Measurements from ENCODE around the gene RIMOC1. TPM values are rescaled to one million over a fixed set of nuclear protein-coding genes. Genes with fewer than 3 reads are reported as not detected.

RIMOC1 gene
- total RNA-seq, 1 donor from 2014 or later: 15.8 TPM

DNA sequence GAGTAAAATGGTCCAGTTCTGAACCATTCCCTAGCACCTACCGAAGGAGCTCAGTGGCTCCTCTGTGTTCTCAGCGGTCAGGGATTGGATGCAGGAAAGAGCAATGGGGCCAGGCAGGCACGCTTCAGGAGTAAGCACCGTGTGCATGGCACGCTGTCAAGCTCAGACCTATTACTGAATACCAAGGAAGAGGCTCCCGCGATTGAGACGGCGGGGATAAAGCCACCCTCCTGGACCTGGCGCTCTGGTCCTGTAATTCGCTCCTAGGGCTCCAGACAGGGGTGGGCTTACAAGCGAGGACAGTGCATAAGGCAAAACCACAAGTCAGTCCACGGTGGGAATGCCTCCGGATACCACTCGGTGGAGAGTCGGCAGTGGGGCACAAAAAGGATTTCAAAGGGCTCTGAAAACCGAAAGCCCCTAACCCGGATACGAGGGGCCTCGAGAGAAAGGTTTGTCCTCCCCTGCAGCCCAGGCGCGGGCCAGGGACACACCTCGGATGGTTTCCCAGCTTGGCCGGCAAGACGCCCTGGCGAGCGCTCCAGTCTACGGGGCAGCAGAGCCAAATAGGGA is 34.9 kb upstream of the RIMOC1 start:
- TF ChIP-seq, protein P1, sequence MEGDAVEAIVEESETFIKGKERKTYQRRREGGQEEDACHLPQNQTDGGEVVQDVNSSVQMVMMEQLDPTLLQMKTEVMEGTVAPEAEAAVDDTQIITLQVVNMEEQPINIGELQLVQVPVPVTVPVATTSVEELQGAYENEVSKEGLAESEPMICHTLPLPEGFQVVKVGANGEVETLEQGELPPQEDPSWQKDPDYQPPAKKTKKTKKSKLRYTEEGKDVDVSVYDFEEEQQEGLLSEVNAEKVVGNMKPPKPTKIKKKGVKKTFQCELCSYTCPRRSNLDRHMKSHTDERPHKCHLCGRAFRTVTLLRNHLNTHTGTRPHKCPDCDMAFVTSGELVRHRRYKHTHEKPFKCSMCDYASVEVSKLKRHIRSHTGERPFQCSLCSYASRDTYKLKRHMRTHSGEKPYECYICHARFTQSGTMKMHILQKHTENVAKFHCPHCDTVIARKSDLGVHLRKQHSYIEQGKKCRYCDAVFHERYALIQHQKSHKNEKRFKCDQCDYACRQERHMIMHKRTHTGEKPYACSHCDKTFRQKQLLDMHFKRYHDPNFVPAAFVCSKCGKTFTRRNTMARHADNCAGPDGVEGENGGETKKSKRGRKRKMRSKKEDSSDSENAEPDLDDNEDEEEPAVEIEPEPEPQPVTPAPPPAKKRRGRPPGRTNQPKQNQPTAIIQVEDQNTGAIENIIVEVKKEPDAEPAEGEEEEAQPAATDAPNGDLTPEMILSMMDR (IDR thresholded peaks at IDR 0.05; ENCODE audit: insufficient read depth, low read length, severe bottlenecking): no peak
- DNase-seq (ENCODE audit: low read depth): peak; percentile 18
- Histone ChIP-seq H3K36me3 (ENCODE audit: control insufficient read depth, insufficient read depth, low read length) (no peaks in the 10 kb centered on the region), H3K4me3 (ENCODE audit: low read depth, low read length) (peak overlapping the region; percentile 95), H3K27me3 (ENCODE audit: control insufficient read depth, insufficient read depth, low read length) (no peaks in the 10 kb centered on the region)
- no peak for FAIRE-seq

DNA sequence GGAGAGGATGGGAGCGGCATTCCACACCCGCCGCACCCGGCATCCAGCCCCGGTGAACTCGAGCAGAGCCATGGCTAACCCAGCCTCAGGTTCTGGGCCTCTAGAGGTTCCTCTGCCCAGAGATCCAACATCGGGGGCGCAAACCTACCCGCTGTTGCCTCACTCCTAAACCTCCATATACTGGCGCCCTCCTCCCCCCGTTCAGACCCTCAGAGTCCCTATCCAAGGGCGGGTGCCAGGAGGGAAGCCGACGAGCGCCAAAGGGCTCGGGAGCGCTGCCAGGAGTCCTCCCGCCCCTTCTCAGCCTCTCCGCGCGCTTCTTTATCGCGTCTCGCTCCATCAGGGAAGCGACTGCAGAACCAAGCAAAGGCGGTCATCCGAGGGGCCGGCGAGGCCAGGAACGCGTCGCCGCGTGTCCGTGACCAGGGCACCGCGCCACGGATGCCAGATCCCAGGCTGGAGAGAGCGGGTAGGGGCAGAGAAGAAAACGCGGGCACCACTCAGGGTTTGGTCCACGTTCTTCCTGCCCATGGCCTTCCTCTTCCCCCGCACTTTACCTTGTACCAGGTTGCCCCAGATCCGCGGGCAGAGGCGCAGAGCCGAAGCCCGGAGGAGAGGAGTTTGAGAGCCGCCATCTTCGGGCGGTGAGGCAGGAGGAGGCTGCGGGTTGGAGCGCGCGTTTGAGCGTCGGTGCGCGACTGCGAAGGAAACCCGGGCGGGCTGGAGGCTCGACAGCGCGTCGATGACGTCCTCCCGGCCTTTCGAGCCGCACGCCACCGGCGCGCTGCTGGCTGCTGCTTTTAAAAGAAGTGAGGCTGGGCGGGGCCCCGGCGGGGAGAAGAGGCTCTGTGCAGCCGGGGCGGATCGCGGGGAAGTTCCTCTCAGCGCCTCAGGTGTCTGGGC is 34.2 kb upstream of the RIMOC1 start, which contains the start of gene OXCT1:
Gene OXCT1, minus strand, starts transcription at position 702 of the 903 bp plus-strand sequence. Its CDS starts 67 bp downstream, at position 635.
- DNase-seq (ENCODE audit: low read depth) (peak; percentile 78), FAIRE-seq (no peak)
- TF ChIP-seq, protein P1 (IDR thresholded peaks at IDR 0.05; ENCODE audit: insufficient read depth, low read length, severe bottlenecking): no peak
- Histone ChIP-seq H3K36me3 (ENCODE audit: control insufficient read depth, insufficient read depth, low read length) (no peaks in the 10 kb centered on the region), H3K4me3 (ENCODE audit: low read depth, low read length) (peak within 1 kb of the TSS; percentile 95), H3K27me3 (ENCODE audit: control insufficient read depth, insufficient read depth, low read length) (no peaks in the 10 kb centered on the region)

DNA sequence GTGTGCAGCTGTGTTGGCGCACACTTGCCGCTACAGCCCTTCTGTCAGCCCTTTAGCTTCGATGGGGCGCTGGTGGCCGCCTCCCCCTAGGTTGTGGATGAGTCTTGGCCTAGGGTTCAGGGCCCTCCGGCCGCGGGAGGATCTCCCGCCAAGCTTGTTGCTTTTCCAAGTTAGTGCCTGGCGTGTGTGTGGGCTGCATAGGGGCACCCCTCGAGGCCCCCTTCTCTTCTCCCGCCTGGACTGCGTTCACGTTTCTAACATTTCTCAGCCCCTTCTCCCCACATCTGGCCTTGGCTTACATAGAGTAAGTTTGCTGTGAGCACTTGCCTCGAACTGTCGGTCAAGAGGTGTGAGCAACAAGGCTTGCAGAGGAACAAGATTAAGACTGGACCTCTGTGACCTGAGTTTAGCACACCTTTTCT is 33.5 kb upstream of the RIMOC1 start:
- H3K4me3 ChIP-seq (ENCODE audit: low read depth, low read length): peak overlapping the region; percentile 95
- DNase-seq (ENCODE audit: low read depth) (no peak), FAIRE-seq (no peak)
- no peaks in the 10 kb centered on the region for H3K36me3 ChIP-seq (ENCODE audit: control insufficient read depth, insufficient read depth, low read length)
- H3K27me3 ChIP-seq (ENCODE audit: control insufficient read depth, insufficient read depth, low read length): no peaks in the 10 kb centered on the region
- TF ChIP-seq, protein P1 (IDR thresholded peaks at IDR 0.05; ENCODE audit: insufficient read depth, low read length, severe bottlenecking): no peak

DNA sequence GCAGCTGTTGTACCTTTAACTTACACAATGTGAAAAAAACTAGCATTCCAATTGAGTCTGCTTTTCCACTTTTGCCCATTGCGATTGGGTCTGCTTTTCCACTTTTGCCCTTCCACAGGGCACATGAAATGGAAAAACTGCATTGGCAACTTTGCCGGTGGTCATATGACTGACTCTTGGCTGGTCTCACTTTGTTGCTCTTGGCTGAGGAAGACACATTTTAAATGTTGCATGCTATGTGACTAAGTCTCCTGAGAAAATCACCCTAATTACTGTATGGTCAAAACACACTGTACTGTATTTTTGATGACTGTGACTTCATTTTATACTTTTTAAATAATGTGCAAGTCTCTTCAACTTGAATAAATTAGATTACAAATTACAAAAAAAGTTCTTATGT is 32.3 kb upstream of the RIMOC1 start:
- Histone ChIP-seq H3K4me3 (ENCODE audit: low read depth, low read length) (no peak overlapping the region), H3K36me3 (ENCODE audit: control insufficient read depth, insufficient read depth, low read length) (no peaks in the 10 kb centered on the region), H3K27me3 (ENCODE audit: control insufficient read depth, insufficient read depth, low read length) (no peaks in the 10 kb centered on the region)
- no peak for FAIRE-seq
- peak; percentile 17 for DNase-seq (ENCODE audit: low read depth)
- TF ChIP-seq, protein P1 (IDR thresholded peaks at IDR 0.05; ENCODE audit: insufficient read depth, low read length, severe bottlenecking): no peak

DNA sequence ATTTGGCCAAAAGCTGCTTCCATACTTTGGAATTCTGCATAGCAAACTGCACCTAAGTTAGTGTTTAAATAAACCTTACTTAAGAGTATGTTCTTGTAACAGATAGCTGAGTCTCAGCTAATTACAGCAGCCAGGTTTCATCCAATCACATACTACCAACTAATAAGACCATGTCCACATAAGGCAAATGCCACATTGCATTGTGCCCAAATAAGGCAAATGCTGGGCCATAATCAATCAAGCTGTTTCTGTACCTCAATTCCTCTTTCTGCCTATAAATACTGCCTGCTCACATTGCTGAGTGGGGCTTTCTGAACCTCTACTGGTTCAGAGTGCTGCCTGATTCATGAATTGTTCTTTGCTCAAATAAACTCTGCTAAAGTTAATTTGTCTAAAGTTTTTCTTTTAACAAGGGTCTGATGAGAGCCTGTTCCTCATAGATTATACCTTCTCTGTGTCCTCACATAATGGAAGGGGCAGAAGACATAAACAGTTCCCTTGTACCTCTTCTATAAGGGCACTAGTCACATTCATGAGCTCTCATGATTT is 29.6 kb upstream of the RIMOC1 start:
- H3K36me3 ChIP-seq (ENCODE audit: control insufficient read depth, insufficient read depth, low read length): no peaks in the 10 kb centered on the region
- DNase-seq (ENCODE audit: low read depth) (no peak), FAIRE-seq (no peak)
- no peak overlapping the region for H3K4me3 ChIP-seq (ENCODE audit: low read depth, low read length)
- TF ChIP-seq, protein P1 (IDR thresholded peaks at IDR 0.05; ENCODE audit: insufficient read depth, low read length, severe bottlenecking): no peak
- H3K27me3 ChIP-seq (ENCODE audit: control insufficient read depth, insufficient read depth, low read length): no peaks in the 10 kb centered on the region

Measured in bronchial epithelial cell (primary cell).